Stomach (tissue), 4 donors: Measurements from ENCODE around the gene RPTOR.

ENCODE experiments used
- POLR2A ChIP-seq, 4 donors: fragments of 450-650 bp; IDR thresholded peaks; one replicate each; pipeline ENCODE4 v1.6.1; 2016; ENCODE audit warnings: antibody characterized with exemption in 4 of 4, control low read depth in 2 of 4, mild to moderate bottlenecking in 1 of 4, moderate library complexity in 1 of 4
- TF ChIP-seq, protein P1 (sequence below), 7 experiments: fragments of 450-650 bp in 4 of 7; fragments of 200-600 bp in 3 of 7; sonication (generic) in 3 of 7; IDR thresholded peaks; one replicate each; pipeline ENCODE4 v1.5.1; 2016 to 2019; ENCODE audit warnings: antibody characterized with exemption in 7 of 7, control low read depth in 2 of 7, mild to moderate bottlenecking in 1 of 7

DNA sequence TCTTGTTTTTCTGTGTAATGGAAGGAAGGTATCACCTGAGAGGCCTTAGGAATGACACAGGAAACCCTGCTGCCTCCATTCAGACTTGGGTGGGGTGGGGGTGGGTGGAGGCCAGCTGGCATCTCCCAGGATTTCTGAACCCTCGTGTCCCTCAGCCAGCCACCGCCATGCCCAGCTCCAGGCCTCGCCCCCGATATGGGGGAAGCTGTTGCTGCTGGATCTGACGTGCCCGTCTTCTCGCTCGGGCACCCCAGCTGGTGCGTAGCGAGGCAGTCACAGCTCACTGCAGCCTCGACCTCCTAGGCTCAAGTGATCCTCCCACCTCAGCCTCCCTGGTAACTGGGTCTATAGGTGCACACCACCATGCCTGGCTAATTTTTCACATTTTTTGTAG is 227.0 kb downstream of the RPTOR start:
- no peak for TF ChIP-seq POLR2A (IDR thresholded peaks at IDR 0.05)
- TF ChIP-seq, protein P1, sequence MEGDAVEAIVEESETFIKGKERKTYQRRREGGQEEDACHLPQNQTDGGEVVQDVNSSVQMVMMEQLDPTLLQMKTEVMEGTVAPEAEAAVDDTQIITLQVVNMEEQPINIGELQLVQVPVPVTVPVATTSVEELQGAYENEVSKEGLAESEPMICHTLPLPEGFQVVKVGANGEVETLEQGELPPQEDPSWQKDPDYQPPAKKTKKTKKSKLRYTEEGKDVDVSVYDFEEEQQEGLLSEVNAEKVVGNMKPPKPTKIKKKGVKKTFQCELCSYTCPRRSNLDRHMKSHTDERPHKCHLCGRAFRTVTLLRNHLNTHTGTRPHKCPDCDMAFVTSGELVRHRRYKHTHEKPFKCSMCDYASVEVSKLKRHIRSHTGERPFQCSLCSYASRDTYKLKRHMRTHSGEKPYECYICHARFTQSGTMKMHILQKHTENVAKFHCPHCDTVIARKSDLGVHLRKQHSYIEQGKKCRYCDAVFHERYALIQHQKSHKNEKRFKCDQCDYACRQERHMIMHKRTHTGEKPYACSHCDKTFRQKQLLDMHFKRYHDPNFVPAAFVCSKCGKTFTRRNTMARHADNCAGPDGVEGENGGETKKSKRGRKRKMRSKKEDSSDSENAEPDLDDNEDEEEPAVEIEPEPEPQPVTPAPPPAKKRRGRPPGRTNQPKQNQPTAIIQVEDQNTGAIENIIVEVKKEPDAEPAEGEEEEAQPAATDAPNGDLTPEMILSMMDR (IDR thresholded peaks at IDR 0.05) = no peak
